Measurements from ENCODE around the gene SEMA7A. TPM values are rescaled to one million over a fixed set of nuclear protein-coding genes. Genes with fewer than 3 reads are reported as not detected.
"Not testable (repeated sequence)": the region's sequence is repeated elsewhere in the genome, so short reads cannot be mapped to it uniquely, and the experiment has no call there.

The SEMA7A gene
- total RNA-seq, 4 donors from 2014 or later = 1.5 to 42.9 (median 1.6) TPM

DNA sequence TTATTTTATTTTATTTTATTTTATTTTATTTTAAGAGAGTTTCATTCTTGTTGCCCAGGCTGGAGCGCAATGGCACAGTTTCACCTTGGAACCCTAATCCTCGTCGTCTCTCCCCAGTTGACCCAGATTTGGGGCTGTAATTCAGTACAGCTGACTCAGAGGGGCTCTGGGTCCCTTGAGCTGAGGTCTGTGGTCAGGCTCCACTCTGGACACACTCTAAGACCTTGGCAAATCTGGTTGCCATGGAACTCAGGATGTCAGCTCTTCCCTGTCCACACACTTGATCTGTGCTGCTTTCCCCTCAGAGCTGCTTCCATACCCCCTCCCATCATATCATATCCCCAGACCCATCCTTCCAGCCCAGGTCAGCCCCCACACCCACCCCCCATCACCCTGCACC is 65.6 kb downstream of the SEMA7A start:
- Histone ChIP-seq H3K36me3 (no peaks in the 10 kb centered on the region), H3K9me3 (no peaks in the 10 kb centered on the region), H3K4me1 (peaks cover 0 to 5% (median 2%) of the 10 kb centered on the region in 4 donors), H3K27ac (no peak overlapping the region), H3K4me3 (no peak overlapping the region), H3K27me3 (no peaks in the 10 kb centered on the region)
- peak in 1 of 3 donors; percentile 13 for DNase-seq
- no peak for TF ChIP-seq CTCF (IDR thresholded peaks at IDR 0.05)
- TF ChIP-seq POLR2A (IDR thresholded peaks at IDR 0.05) = no peak

GRCh38 chr15:74367296-74367854 is 66.4 kb downstream of the SEMA7A start, which contains the start of gene CYP11A1:
TSS of gene CYP11A1 (minus strand) at chr15:74367646. CDS start at chr15:74367585, 61 bp downstream.
- TF ChIP-seq POLR2A (IDR thresholded peaks at IDR 0.05) = no peak
- TF ChIP-seq CTCF (IDR thresholded peaks at IDR 0.05) = no peak
- Histone ChIP-seq H3K4me1 (peaks cover 0 to 5% (median 2%) of the 10 kb centered on the region in 4 donors), H3K36me3 (no peaks in the 10 kb centered on the region), H3K4me3 (no peak within 1 kb of the TSS), H3K27me3 (no peaks in the 10 kb centered on the region), H3K9me3 (no peaks in the 10 kb centered on the region), H3K27ac (no peak within 1 kb of the TSS)
- DNase-seq = peak in 1 of 3 donors; percentile 42

DNA sequence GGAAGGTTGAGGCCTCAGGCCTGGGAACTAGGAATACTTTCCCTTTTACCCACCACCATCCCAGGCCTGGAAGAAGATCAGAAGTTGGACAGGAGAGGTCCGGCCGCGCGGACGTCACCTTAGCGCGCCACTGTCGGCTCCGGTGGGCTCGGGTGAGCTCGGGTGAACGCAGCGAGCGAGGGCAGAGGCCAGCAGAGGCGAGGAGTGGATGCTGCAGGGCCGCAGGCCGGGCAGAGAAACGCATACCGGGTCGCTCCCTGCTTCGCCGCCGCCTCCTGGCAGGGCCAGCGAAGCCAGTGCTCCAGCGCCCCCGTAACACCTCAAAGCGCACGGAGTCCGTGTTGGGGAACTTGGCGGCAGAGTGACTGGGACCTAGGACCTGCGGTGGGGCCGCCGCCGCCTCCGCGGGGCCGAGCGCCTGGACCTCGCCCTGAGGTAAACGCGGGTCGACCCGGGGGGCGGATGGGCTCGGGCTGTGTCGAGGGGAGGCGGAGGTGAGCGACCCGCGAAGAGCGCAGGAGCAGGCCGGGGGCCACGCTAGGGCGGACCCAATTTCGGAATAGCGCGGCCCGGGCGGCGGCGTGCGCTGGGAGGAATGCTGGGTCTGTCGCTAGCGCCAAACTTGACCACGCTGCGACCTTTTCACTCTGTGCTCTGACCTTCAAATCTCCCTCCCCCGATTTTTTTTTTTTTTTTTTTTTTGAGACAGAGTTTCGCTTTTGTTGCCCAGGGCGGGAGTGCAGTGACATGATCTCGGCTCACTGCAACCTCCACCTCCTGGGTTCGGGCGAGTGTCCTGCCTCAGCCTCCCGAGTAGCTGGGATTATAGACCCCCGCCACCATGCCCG is 67.9 kb downstream of the SEMA7A start:
- peaks cover 0 to 5% (median 2%) of the 10 kb centered on the region in 4 donors for H3K4me1 ChIP-seq
- H3K9me3 ChIP-seq = no peaks in the 10 kb centered on the region
- peak overlapping the region; percentile 30 to 61 (median 50) for H3K4me3 ChIP-seq
- H3K27ac ChIP-seq = peak overlapping the region in 3 of 4 donors; percentile 11 to 52 (median 32)
- no peaks in the 10 kb centered on the region for H3K36me3 ChIP-seq
- H3K27me3 ChIP-seq = no peaks in the 10 kb centered on the region
- DNase-seq = peak in 1 of 3 donors; percentile 54
- TF ChIP-seq POLR2A (IDR thresholded peaks at IDR 0.05) = no peak
- TF ChIP-seq CTCF (IDR thresholded peaks at IDR 0.05) = no peak

GRCh38 chr15:74364936-74365597 is 68.7 kb downstream of the SEMA7A start:
- peak overlapping the region in 3 of 4 donors; percentile 30 to 61 (median 52) for H3K4me3 ChIP-seq
- no peaks in the 10 kb centered on the region for H3K9me3 ChIP-seq
- H3K36me3 ChIP-seq = no peaks in the 10 kb centered on the region
- no peak for TF ChIP-seq POLR2A (IDR thresholded peaks at IDR 0.05)
- TF ChIP-seq CTCF (IDR thresholded peaks at IDR 0.05) = no peak
- peak overlapping the region in 2 of 4 donors; percentile 11 to 52 for H3K27ac ChIP-seq
- DNase-seq = peak in 1 of 3 donors; percentile 20
- no peaks in the 10 kb centered on the region for H3K27me3 ChIP-seq
- peaks cover 0 to 5% (median 2%) of the 10 kb centered on the region in 4 donors for H3K4me1 ChIP-seq

DNA sequence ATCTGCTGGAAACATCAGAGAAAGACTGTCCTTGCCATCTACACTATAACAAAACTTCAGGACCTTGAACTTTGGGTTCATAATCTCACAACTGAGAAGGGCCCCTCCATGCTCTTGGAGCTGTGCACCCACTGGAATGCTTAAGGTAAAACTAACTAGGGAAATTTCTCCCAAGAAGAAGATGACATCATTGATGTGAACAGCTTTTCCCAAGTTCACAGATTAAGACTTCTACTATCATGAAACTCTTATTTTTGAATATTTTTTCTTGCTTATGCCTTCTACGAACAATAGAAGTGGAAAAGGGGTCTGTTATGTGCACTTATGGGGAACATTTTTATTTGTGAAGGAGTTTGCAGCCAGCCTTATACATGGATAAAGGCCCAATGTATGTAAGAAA is 71.3 kb downstream of the SEMA7A start:
- Histone ChIP-seq H3K36me3 (no peaks in the 10 kb centered on the region), H3K4me3 (no peak overlapping the region), H3K27me3 (no peaks in the 10 kb centered on the region), H3K4me1 (peaks cover 0 to 5% (median 2%) of the 10 kb centered on the region in 4 donors), H3K9me3 (no peaks in the 10 kb centered on the region), H3K27ac (no peak overlapping the region)
- no peak for DNase-seq
- TF ChIP-seq CTCF (IDR thresholded peaks at IDR 0.05) = no peak
- TF ChIP-seq POLR2A (IDR thresholded peaks at IDR 0.05) = no peak

DNA sequence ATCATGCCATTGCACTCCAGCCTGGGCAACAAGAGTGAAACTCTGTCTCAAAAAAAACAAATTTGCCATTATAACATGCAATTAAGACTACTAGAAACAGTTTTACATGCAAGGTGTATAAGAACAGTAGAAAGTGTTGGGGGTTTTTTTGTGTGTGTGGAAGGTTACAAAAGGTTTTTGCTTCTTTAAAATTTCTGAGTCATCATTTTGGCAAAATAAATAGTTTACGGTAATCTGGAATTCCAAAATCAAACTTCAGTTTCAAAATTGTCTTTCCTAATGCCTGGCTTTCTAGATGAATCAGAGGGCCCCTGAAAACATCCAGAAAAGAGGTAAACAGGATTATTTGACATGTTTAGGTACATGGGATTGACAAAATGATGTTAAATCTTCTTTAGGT is 72.9 kb downstream of the SEMA7A start:
- H3K27ac ChIP-seq = not testable (repeated sequence)

GRCh38 chr15:74359376-74359775 is 74.4 kb downstream of the SEMA7A start:
- not testable (repeated sequence) for DNase-seq, H3K4me1 ChIP-seq, H3K9me3 ChIP-seq, H3K27ac ChIP-seq, H3K36me3 ChIP-seq, H3K27me3 ChIP-seq, H3K4me3 ChIP-seq

More for the DNA sequence above, 72.9 kb downstream of the SEMA7A start:
- not testable (repeated sequence) for DNase-seq, H3K9me3 ChIP-seq, H3K36me3 ChIP-seq, H3K27me3 ChIP-seq, H3K4me1 ChIP-seq, H3K4me3 ChIP-seq
